Hematopoietic multipotent progenitor cell treated with erythropoietin and hydrocortisone succinate and interleukin-3 and kit ligand, for 17 days (in vitro differentiated cells): ENCODE data around the gene CAMK2A.
"Not testable (repeated sequence)": the region's sequence is repeated elsewhere in the genome, so short reads cannot be mapped to it uniquely, and the experiment has no call there.

Source experiments
- DNase-seq: peaks from one replicate; pipeline ENCODE4 v3.0.0-alpha.2; 2015; ENCODE audit warnings: low spot score

Gene CAMK2A

DNA sequence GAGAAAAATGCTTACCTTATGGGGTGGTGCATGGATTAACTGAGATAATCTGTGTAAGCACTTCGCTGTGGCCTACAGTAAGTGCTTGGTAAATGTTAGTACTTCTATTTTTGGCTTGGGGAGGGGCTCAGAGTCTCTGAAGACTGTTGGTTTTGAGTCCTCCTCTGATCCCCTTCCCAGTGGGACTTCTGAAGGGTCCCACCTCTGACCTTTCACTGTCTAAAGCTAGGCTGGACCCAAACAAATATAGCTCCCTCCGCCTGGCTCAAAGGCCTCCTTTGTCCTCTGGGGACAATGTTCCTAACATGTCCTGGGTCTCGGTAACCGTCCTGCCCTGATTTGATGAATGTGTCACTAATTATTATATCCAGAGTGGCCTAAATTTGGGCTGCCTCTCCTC, 34.8 kb downstream of the CAMK2A start:
- no peak for DNase-seq

DNA sequence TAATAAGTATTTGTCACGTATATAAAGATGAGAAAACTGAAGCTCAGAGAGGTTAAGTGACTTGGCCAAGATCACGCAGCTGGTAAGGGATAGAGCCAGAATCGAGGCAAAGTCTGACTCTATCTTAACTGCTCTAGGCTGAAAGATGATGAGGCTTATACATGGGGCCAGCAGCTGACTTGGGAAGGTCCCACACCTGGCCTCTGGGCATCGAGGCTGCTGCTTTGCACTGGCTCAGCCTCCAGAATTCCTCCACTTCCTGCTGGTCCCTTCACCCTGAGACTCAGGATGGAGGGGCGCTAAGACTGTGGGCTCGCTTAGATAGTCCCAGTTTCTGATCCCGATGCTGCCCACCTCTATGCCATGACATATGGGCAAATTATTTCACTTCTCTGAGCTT, 35.2 kb downstream of the CAMK2A start:
- no peak for DNase-seq

DNA sequence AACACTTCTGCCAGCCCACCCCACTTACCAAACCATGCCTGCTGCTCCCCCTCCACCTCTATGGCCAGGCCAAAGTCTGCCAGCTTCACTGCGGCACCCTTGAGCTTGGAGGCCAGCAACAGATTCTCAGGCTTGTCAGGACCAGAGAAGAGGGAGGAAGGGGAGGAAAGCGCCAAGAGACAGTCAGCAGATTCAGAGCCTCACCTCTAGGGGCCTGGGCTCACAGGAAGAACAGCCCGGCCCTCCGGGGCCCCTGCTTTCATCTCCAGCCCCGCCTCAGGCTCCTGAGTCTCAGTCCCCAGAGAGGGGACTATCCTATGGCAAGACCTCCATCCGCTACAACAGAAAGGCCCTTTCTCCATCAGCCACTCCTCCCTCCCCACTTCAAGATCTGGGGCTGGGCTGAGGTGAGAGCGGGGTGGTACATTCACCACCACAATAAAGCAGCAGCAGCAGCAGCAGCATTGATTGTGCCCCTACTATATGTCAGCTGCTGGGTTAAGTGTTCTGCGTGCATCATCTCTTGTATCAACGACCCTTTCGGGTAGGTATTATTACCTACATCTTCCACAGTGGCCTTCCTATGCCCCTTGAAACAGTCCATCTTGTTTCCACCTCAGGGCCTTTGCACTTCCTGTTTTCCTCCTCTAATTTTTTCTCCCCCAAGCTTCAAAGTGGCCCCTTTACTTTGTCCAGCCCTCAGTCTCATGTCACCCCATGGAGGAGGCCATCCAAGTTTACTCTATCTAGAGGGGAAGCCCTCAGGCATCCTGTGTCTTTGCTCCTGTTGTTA, 36.0 kb downstream of the CAMK2A start:
- DNase-seq, result no peak

DNA sequence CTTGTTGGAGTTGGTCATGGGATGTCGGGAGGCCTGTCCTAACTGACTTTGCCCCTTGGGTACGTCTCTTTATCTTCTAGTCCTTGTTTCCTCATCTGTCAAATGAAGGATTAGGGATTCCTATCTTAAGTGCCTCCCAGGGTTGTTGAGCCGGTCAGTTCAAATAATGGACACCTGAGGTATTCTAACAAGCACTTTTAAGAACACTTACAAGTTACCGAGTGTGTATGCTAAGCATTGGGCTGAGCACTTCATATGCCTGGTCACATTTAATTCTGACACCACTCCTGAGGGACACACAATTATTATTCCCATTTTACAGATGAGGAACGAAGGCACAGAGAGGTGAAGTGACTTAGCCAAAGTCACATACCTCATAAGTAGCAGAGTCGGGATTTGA, 37.1 kb downstream of the CAMK2A start:
- no peak for DNase-seq

DNA sequence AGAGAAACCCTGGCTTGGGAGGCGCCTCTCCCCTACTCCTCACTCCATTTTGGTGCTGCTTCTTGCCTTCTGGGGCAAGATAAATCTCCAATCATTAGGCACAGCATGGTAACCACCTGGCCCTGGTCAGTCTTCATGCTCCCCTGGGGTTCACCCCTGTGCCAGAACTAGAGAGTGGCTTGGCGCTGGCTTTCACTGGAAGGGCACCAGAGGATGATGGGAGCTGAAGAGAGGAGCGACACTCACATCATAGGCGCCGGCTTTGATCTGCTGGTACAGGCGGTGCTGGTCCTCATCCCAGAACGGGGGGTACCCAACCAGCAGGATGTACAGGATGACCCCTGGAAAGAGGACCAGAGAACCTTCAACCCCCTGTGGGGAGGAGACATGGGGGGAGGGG, 38.1 kb downstream of the CAMK2A start:
- DNase-seq, result no peak

DNA sequence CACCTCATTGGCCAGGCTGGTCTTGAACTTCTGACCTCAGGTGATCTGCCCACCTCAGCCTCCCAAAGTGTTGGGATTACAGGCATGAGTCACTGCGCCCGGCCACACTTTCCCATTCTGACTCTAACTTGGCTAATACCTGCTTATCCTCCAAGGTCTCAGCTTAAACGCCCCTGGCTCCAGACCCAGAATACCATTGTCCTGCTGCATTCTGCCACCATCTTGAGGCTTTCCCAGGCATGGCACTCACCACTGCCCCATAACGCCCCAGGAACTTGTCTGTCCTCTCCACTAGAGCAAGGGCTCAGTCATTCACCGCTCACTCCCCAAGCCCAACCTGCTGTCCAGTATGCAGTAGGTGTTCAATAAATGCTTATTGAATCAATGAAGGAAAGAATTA, 39.8 kb downstream of the CAMK2A start:
- no peak for DNase-seq

DNA sequence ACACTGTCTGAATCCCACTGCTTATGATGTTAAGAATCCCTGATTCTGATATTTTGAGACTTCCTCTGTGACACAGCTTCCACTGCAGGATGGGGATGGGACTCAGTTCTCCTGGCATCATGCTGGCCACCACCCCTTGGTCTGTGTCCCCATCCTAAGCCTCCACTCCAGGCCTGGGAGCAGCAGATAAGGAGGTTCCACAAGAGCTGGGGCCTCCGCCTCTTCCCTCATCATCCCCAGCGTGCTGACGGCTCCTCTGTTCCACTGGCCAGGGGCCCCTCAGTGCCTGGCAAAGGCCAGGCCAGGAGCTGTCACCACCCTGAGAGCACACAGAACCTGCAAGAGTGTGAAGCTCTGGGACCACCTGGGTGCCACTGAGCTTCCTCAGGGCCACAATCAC, 40.6 kb downstream of the CAMK2A start:
- DNase-seq, result no peak

DNA sequence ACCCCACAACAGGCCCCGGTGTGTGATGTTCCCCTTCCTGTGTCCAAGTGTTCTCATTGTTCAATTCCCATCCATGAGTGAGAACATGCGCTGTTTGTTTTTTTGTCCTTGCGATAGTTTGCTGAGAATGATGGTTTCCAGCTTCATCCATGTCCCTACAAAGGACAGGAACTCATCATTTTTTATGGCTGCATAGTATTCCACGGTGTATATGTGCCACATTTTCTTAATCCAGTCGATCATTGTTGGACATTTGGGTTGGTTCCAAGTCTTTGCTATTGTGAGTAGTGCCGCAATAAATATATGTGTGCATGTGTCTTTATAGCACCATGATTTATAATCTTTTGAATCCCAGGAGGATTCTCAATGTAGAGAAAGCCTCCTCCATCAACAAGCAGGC, 41.1 kb downstream of the CAMK2A start:
- DNase-seq, result not testable (repeated sequence)

DNA sequence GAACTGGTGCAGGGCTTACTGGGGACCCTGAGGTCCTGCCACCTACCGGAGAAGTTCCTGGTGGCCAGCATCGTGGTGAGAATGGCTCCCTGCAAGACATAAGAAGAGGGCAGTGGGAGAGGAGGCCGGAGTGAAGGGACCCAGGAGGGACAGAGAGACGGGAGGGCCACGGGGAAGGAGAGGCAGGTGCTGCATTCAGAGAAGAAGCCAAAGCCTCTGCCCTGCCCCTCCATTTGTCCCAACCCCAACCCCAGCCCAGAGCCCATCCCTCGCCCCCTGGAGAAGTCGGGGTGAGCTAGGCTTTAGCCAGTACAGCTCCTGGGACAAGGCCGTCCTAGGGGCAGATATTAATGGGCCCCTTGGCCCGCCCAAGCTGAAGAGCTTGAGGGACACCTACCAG, 41.8 kb downstream of the CAMK2A start:
- no peak for DNase-seq

DNA sequence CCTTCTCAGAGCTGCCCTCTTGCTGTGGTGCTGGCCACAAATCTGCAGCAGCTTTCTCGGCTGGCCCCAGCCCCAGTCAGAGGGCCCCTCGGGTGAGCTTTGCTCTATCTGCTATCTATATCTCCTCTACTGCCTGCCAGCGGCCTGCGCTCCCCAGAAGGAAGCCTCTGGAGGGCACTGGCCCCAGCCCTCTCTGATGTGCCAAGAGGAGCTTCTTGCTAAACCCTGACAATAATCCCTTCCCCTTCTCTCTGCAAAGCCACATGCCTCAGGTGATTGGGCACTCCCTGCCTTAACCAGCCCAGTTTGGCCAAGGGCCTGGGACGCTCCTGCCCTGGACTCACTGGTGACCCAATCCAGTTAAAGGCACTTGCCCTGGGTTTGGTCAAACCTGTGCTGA, 42.7 kb downstream of the CAMK2A start:
- DNase-seq, result no peak

DNA sequence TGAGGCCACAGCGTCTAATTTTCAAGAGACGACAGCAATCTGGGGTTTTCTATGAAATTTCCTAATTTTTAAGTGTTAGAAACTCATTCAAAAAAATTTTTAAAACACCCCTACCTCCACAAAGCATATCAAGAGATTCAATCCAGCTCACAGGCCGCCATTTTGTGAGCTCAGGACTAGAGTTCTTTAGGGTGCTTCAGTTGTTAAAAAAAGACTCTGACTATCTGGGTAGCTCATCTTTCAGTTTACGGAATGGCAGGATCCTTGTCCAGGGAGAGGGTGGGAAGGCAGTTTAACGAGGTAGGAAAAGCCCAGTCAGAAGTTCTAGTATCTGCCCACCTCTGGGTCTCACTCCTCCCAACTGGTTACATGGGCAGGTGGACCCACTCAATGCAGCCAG, 43.1 kb downstream of the CAMK2A start:
- DNase-seq, result no peak

DNA sequence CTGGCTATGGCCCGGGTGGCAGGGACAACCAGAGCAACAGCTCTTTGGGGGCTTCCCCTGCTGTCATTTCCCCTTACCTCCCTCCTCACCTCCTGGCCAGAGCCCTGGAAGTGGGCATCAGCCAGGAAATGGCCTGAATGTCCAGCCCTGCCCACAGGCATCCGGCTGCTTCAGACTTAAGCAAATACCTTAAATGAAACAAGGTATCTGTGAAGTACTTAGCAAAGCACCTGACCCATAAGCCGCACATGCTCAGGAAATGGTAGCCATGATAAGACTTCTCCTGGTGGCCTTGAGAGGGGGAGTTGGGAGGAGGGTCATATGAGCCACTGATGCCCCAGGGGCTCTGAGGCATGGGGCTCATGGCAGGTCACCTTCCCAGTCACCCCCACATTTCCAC, 43.8 kb downstream of the CAMK2A start:
- DNase-seq, result no peak

DNA sequence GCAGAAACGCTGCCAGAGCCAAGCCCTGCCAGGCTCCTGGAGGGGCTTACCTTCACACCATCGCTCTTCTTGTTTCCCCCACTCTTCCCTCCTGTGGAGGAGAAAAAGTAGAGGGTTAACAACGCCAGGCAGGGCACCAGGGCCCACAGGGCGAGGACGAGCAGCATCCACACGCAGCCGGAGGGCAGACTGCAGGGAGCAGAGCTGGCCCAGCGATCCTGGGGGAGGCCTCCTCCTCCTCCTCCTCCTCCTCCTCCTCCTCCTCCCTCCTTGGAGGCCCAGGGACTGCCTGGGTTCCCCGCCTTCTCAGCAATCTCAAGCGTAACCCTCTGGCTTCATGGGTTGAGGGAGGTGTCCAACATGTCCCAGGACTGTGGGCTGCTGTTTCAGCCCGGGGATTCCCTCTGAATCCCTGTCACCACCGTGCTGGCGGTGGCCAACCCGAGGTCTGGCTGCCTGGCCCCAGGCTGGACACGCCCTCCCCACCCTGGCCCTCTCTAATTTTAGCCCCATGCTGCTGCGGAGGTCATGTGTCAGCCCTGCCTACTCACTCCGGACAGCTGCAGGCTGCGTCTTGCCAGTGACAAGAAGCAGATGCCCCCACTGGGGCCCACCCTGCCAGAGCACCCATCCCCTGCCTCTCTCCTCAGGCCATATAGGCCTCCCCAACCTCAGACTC, 44.3 kb downstream of the CAMK2A start:
- no peak for DNase-seq

DNA sequence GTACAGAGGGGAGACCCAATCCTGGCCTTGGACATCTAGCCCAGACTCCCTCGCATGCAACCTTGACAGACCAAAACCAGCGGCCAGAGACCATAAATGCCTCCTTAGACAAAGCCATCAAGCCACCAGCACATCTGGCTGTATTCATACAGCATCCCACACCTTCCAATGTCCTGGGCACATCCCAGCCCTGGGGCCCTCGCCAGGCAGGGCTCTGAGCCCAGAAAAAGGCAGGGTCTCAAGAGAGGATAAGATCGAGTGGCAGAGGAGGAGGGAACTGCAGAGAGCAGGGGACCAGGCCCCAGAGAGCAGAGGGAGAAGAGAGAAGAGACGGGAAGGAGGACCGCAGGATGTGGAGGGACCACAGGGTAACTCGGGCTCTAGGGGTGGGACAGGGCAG, 45.4 kb downstream of the CAMK2A start:
- no peak for DNase-seq

DNA sequence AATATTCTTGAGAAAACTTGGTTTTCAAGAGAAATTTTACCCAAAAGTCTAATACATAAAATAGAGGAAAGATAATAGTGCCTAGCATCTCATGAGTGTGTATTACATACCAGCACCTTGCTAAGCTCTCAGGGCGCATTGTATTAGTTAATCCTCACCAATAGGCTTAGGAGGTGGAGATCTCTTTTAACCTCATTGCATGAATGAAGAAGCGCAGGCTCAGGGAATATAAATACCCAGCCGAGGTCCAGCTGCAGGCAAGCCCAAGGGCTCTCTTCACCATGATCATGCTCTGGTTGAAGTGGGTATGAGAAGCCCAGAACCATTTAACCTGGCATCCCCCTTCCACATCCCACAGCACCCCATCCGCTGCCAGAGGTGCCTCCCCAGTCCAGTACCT, 46.0 kb downstream of the CAMK2A start:
- DNase-seq, result no peak

DNA sequence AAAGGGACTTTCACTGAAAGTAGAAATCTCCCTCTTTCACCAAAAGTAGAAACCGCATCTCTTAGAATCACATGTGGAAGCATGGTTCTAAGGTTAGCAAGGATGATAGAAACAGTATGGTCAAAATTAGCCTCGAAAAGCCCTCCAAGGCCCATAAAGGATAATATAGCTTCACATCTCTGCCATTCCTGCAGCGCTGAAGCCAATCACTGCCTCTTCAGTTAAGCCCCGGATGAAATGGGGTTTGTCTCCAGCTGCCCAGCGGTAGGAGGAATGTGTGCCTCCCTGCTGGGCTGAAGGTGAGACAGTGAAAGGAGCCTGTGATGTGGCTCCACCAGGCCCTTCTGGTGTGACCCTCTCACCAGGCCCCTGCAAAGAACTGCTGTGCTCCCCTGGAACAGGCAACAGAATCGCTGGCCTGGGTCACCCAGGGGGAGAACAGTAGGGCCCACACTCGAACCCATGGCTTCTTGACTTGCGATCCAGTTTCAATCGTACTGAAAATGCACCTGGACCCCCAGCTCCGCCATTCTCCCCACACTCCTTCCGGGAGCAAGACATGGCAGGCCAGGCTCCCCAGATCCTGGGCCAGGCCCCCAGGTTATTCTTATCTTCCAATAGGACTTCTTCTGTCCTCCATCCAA, 47.2 kb downstream of the CAMK2A start:
- no peak for DNase-seq

DNA sequence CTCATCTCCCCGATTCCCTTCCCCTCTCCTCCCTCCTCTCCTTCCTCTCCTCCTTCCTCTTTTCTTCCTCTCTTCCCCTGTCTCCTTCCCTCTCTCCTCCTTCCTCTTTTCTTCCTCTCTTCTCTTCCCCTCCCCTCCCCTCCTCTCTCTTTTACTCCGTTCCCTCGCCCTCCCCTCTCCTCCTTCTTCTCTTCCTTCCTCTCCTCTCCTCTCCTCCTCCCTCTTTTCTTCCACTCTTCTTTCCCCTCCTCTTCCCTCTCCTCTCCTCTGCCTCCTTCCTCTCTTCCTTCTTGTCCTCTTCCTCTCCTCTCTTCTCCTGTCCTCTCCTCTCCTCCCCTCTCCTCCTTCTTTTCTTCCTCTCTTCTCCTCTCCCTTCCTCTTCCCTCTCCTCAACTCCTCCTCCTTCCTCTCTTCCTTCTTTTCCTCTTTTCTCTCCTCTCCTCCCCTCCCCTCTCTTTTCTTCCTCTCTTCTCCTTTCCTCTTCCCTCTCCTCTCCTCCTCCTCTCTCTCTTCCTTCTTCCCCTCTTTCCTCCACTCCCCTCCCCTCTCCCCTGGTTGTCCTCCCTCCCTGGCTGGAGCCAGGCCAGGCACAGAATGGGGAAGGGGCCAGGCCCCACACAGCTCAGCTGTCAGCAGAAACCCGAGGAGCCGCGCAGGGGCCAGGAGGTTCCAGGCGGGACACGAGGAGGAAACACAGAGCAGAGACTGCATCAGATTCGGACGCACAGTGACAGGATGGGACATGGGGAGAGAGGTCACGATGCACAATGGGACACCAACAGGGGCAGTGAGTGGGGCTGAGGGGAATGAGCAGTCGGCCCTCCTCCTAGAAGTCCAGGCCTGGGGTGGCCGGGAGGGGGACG, 48.0 kb downstream of the CAMK2A start:
- DNase-seq, result no peak

DNA sequence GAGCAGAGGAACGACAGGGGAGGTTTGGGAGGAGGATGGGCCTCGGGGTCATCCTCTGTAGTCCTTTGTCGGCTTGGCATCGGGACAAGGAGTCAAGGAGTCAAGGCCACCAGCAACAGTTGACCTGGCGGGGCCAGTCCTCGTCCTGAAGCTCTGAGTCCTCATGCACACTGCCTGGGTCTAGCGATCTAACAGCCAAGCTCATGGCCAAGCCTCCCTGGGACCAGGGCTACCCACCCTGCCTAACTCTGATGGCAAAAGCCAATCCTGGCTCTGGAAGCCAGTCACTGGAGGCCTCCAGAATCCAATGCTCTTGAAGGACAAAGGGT, 49.8 kb downstream of the CAMK2A start:
- no peak for DNase-seq

DNA sequence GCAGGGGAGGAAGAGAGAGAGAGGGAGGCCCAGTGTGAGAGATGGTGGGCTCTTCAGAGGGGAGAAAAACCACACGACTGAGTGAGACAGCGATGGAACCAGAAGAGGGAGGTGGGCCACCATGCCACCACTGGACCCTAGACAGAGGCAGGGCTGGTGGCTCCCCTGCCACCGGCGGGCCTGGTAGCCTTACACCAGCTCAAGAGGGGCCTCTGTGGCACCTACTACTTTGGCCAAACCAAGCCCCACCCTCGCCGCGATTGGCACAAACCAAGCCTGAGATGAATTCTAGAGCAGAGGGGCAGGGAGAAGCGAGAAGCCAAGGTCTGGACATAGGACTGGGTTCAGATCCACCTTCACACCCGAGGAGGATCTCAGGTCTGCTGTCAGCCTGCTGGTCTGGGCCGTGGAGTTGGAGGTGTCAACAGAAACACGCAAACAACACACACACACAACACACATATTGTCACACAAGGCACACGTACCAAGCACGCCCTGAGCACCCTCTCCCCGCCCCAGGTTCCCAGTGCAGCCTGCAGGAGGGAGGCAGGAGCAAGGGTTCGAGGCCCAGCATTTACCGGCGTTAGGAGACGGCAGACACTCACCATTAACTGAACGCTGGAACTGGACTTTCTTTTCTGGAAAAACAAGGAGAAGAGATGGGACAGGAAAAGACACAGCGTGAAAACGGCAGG, 50.3 kb downstream of the CAMK2A start:
- DNase-seq, result no peak

DNA sequence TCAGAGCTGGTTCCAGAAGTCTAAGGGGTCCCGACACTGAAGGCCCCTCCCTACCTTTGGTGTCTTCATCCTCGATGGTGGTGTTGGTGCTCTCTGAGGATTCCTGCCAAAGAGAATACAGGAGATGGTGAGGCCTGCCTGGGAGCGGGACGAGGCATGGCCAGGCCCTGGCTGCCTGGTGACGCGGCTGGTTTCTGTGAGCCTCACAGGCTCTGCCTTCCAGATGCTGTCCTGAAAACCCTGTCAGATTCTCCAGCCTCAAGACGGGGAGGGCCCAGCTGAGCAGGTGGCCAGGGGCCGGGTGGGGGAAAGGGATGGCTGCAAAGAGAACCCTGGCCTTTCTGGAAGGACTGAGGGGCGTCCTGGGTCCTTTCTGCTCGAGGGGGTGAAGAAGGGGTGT, 50.9 kb downstream of the CAMK2A start:
- no peak for DNase-seq

DNA sequence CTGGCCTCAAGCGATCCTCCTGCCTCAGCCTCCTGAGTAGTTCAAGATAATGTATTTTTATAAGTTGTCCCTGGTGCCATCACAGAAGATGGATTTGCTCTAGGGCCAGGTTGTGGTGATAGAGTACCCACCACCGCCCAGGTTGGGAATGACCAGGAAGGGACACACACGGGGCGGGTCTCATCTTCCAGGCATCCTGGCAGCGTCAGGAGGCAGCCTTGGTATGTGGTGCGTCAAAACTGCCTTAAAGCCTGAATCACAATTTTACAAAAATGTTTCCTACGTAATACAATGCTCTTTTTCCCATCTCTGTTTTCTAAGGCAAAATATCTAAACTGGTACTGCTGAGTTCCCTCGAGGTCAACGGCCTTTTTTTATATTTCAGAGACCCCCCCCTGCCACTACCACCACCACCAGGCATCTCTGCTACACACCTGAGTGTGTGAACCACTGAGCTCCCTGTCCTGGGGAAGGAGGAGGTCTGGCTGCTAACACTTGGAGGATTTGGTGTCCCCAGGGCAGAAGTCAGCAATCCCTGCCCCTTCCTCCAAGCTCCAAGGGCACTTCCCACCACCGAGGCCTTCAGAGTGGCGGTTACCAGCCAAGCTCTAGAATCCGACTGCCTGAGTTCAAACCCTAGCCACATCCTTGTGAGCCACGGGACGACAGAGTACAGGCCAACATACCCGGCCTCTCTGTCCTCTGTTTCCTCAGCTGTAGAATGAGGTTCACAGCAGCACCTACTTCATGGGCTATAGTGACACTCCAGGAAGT, 52.4 kb downstream of the CAMK2A start:
- DNase-seq, result no peak
